Thymus (tissue), 11 donors: Measurements from ENCODE around the gene TRMT11. TPM values are rescaled to one million over a fixed set of nuclear protein-coding genes. Genes with fewer than 3 reads are reported as not detected.
"Not testable (repeated sequence)": the region's sequence is repeated elsewhere in the genome, so short reads cannot be mapped to it uniquely, and the experiment has no call there.

ENCODE experiments used
- DNase-seq, 9 donors: peaks; one replicate each; pipeline ENCODE4 v3.0.0-alpha.2; 2013; ENCODE audit warnings: low spot score in 9 of 9, low read depth in 6 of 9, missing footprints in 1 of 9
- H3K27ac ChIP-seq, 2 donors: one replicate each; pipeline ENCODE4 v1.5.1; 2013; ENCODE audit warnings: control low read depth in 1 of 2, low read depth in 1 of 2, low read length in 1 of 2, mild to moderate bottlenecking in 1 of 2, moderate library complexity in 1 of 2
- H3K27me3 ChIP-seq, 2 donors: one replicate each; pipeline ENCODE4 v1.5.1; 2013; ENCODE audit warnings: low read length in 1 of 2; ENCODE audit not compliant: control insufficient read depth in 2 of 2, insufficient read depth in 1 of 2
- H3K36me3 ChIP-seq, 2 donors: one replicate each; pipeline ENCODE4 v1.5.1; 2013; ENCODE audit warnings: low read length in 1 of 2, mild to moderate bottlenecking in 1 of 2, moderate library complexity in 1 of 2; ENCODE audit not compliant: control insufficient read depth in 2 of 2, insufficient read depth in 2 of 2
- H3K4me1 ChIP-seq, 2 donors: one replicate each; pipeline ENCODE4 v1.5.1; 2013; ENCODE audit warnings: low read length in 2 of 2; ENCODE audit not compliant: control insufficient read depth in 2 of 2, insufficient read depth in 2 of 2
- H3K4me3 ChIP-seq, 2 donors: one replicate each; pipeline ENCODE4 v1.5.1; 2013; ENCODE audit warnings: low read length in 2 of 2, control low read depth in 1 of 2, mild to moderate bottlenecking in 1 of 2
- H3K9me3 ChIP-seq, 2 donors: one replicate each; pipeline ENCODE4 v1.5.1; 2013; ENCODE audit warnings: low read length in 1 of 2, mild to moderate bottlenecking in 1 of 2; ENCODE audit not compliant: control insufficient read depth in 2 of 2, insufficient read depth in 1 of 2
- WGBS: extraction: QIAGEN DNeasy Blood & Tissue Kit; methylation state at CpG from one replicate; pipeline ENCODE4 v1.1.7; 2013; 5-methylcytosine and 5-hydroxymethylcytosine counted together
- polyA plus RNA-seq: library from polyadenylated mRNA; stranded (reverse); fragments of 200-250 nt; gene quantifications from one replicate; pipeline ENCODE4 v1.2.3, GENCODE V29; 2013
- total RNA-seq: library from RNA; stranded (reverse); fragments of 120-200 nt; gene quantifications from one replicate; pipeline ENCODE4 v1.2.4, GENCODE V29; 2013
- donor health status: healthy.

Gene TRMT11
- total and polyA plus RNA-seq, 2 donors, result 21.0 to 27.3 TPM

- WGBS, result 95% methylated on average over 5 of the region's 5 CpGs
- Histone ChIP-seq H3K4me1 (no peaks in the 10 kb centered on the region), H3K27me3 (no peaks in the 10 kb centered on the region), H3K9me3 (no peaks in the 10 kb centered on the region), H3K4me3 (no peak overlapping the region), H3K36me3 (peaks cover 2 to 5% of the 10 kb centered on the region in 2 donors), H3K27ac (no peak overlapping the region)
- DNase-seq, result no peak
Observed at GRCh38 chr6:126056355-126057004, 70.1 kb downstream of the TRMT11 start.

GRCh38 chr6:126058085-126058484 is 71.7 kb downstream of the TRMT11 start:
- not testable (repeated sequence) for H3K27me3 ChIP-seq, H3K27ac ChIP-seq, H3K36me3 ChIP-seq, DNase-seq, H3K4me1 ChIP-seq, H3K9me3 ChIP-seq, H3K4me3 ChIP-seq
- WGBS, result 98% methylated on average over 3 of the region's 3 CpGs

DNA sequence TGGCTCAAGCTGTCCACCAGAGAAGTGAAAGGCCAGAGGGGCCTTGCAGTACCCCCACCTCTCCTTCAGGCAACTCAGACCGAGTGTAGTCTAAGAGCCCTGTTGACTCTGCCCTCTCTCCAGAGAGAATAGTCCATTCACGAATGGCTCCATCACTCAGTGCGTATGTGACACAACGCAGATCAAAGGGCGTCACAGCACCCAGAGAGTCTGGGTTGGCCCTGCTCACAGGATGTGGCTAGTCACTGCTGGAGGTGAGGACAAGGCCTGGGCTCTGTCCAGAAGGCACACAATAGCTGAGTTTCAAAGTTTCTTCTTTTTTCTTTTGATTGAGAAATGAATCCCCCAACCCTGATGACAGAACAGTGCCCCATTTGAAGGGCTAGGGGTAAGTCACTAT is 74.1 kb downstream of the TRMT11 start:
- no peaks in the 10 kb centered on the region for H3K9me3 ChIP-seq
- WGBS, result 98% methylated on average over 5 of the region's 5 CpGs
- H3K27ac ChIP-seq, result no peak overlapping the region

DNA sequence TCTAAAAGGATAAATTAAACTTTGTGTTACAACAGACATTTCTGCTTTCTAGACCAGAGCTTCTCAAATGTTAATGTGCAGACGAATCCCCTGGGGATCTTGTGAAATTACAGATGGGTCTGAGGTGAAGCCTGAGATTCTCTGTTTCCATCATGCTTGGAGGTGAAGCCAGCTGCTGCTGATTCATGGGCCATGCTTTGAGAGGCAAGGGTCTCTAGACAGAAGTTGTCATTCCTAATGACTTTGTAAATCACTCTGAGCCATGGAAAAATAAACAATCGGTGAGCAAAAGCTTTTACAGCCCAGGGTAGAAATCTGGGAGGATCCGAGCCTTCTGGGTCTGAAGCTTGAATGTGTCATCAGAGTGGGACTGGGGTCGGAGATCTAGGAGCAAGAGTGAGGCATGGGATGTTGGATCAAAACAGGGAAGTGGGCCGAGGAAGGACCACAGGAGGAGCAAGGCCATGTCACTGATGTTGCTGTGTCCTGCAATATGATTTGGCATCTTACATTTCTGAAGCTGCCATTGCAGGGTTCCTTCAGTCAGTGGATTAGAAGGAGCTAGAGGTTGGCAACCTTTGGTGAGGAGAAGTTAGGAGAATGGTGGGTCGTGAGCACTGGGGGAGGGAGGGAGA is 77.3 kb downstream of the TRMT11 start:
- no peaks in the 10 kb centered on the region for H3K4me1 ChIP-seq
- H3K4me3 ChIP-seq, result no peak overlapping the region
- H3K27me3 ChIP-seq, result no peaks in the 10 kb centered on the region
- peaks cover 0 to 5% of the 10 kb centered on the region in 2 donors for H3K9me3 ChIP-seq
- H3K36me3 ChIP-seq, result no peaks in the 10 kb centered on the region
- DNase-seq, result no peak
- no peak overlapping the region for H3K27ac ChIP-seq
- WGBS, result 95% methylated on average over 6 of the region's 6 CpGs

More for the DNA sequence above, 74.1 kb downstream of the TRMT11 start:
- Histone ChIP-seq H3K27me3 (no peaks in the 10 kb centered on the region), H3K4me1 (no peaks in the 10 kb centered on the region), H3K36me3 (no peaks in the 10 kb centered on the region), H3K4me3 (no peak overlapping the region)
- no peak for DNase-seq

DNA sequence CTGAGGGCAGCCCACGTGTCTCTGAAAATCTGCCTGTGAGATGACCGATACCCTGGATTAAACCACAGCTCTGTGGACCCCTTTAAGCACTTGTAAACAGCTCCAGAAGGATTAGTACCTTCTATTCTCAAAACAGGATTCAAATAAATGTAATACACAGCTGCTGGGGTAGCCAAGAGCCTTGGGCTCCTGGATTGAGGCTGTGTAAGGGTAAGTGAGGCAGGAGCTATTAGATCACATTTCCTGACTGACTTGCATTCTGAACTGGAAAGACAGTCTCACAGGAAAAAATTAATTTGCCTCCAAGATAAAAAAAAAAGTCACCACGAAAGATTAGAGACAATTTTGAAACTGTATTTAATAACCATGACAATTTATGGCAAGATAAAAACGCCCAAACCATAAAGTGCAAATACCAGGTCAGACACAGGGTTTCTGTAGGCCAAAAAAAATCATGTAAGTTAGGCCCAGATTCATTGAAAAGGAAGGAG is 78.0 kb downstream of the TRMT11 start:
- H3K27me3 ChIP-seq, result no peaks in the 10 kb centered on the region
- H3K4me3 ChIP-seq, result no peak overlapping the region
- H3K36me3 ChIP-seq, result no peaks in the 10 kb centered on the region
- WGBS, result 92% methylated on average over 4 of the region's 4 CpGs
- H3K9me3 ChIP-seq, result peaks cover 0 to 5% of the 10 kb centered on the region in 2 donors
- DNase-seq, result no peak
- H3K4me1 ChIP-seq, result no peaks in the 10 kb centered on the region
- H3K27ac ChIP-seq, result no peak overlapping the region

- 97% methylated on average over 7 of the region's 7 CpGs for WGBS
- DNase-seq, result no peak
Observed at GRCh38 chr6:126064748-126065401, 78.5 kb downstream of the TRMT11 start.

GRCh38 chr6:126066053-126067048 is 80.0 kb downstream of the TRMT11 start:
- no peaks in the 10 kb centered on the region for H3K27me3 ChIP-seq
- H3K4me3 ChIP-seq, result no peak overlapping the region
- no peak for DNase-seq
- no peaks in the 10 kb centered on the region for H3K36me3 ChIP-seq
- no peak overlapping the region for H3K27ac ChIP-seq
- H3K9me3 ChIP-seq, result peaks cover 0 to 5% of the 10 kb centered on the region in 2 donors
- H3K4me1 ChIP-seq, result no peaks in the 10 kb centered on the region
- 93% methylated on average over 12 of the region's 12 CpGs for WGBS

More at GRCh38 chr6:126064748-126065401, 78.5 kb downstream of the TRMT11 start:
- no peaks in the 10 kb centered on the region for H3K36me3 ChIP-seq
- no peak overlapping the region for H3K4me3 ChIP-seq
- peaks cover 0 to 5% of the 10 kb centered on the region in 2 donors for H3K9me3 ChIP-seq
- H3K4me1 ChIP-seq, result no peaks in the 10 kb centered on the region
- H3K27ac ChIP-seq, result no peak overlapping the region
- no peaks in the 10 kb centered on the region for H3K27me3 ChIP-seq

- no peak for DNase-seq
- Histone ChIP-seq H3K27ac (no peak overlapping the region), H3K36me3 (no peaks in the 10 kb centered on the region), H3K27me3 (no peaks in the 10 kb centered on the region), H3K4me3 (no peak overlapping the region), H3K4me1 (no peaks in the 10 kb centered on the region), H3K9me3 (peaks cover 0 to 5% of the 10 kb centered on the region in 2 donors)
- 100% methylated on average over 3 of the region's 3 CpGs for WGBS
Observed at GRCh38 chr6:126067073-126067472, 80.7 kb downstream of the TRMT11 start.
